GM12891 (cell line): ENCODE measurements around the gene RAB40C.

Source experiments
- PAX5 ChIP-seq: IDR thresholded peaks from 2 replicates; pipeline ENCODE4 v1.6.1; 2011; ENCODE audit warnings: low read length, moderate library complexity, mild to moderate bottlenecking; ENCODE audit not compliant: insufficient read depth, severe bottlenecking
- POLR2A ChIP-seq: IDR thresholded peaks from 2 replicates; pipeline ENCODE4 v1.6.1; 2011; ENCODE audit warnings: low read depth, low read length, control low read depth
- POLR2AphosphoS5 ChIP-seq: IDR thresholded peaks from 2 replicates; pipeline ENCODE4 v1.6.1; 2011; ENCODE audit warnings: low read depth, low read length, control low read depth
- SPI1 ChIP-seq: IDR thresholded peaks from 2 replicates; pipeline ENCODE4 v1.6.1; 2011; ENCODE audit warnings: low read depth, low read length, control low read depth
- TAF1 ChIP-seq: IDR thresholded peaks from 2 replicates; pipeline ENCODE4 v1.6.1; 2011; ENCODE audit warnings: low read depth, low read length, control low read depth

GRCh38 chr16:627454-628239 lies 37.8 kb downstream of the RAB40C start:
- TF ChIP-seq POLR2AphosphoS5 = no peak
- no peak for TF ChIP-seq POLR2A
- no peak for TF ChIP-seq TAF1
- TF ChIP-seq SPI1 = no peak
- no peak for TF ChIP-seq PAX5
